RWPE1 (cell line): ENCODE results near the gene MYO5B.
A peak's percentile ranks its signal among the peaks of the same experiment; 100 is the strongest.

ENCODE experiments used
- CTCF ChIA-PET: fragments of 350-600 bp; sonication (Branson Sonifier 250); formaldehyde crosslinking; extraction: SDS; loops from one replicate; lab custom pipeline; 2021; lab: Yijun Ruan, JAX
- POLR2A ChIA-PET: fragments of 400-600 bp; formaldehyde crosslinking; extraction: SDS; loops from one replicate; lab custom pipeline; 2020; ENCODE audit warnings: antibody characterized with exemption; ENCODE audit not compliant: low non-redundant PET; lab: Yijun Ruan, JAX
- DNase-seq: peaks from one replicate; pipeline ENCODE4 v3.0.0; 2012; ENCODE audit warnings: low spot score
- H3K27ac ChIP-seq: fragments of 450-650 bp; 2 replicates; pipeline ENCODE4 v1.5.1; 2017
- CTCF ChIP-seq: fragments of 450-650 bp; conservative IDR thresholded peaks from 2 replicates; pipeline ENCODE4 v1.5.1; 2017; ENCODE audit warnings: low read depth, mild to moderate bottlenecking

Gene MYO5B

GRCh38 chr18:50009773-50010335 lies 185.1 kb downstream of the MYO5B start:
- ChIA-PET CTCF (no interaction called here), POLR2A (no interaction called here)
- no peak overlapping the region for H3K27ac ChIP-seq
- peak; percentile 24; the same call in 1 of the 2 replicates for TF ChIP-seq CTCF
- DNase-seq, result peak; percentile 10

- POLR2A ChIA-PET, result no interaction called here
- no peak for TF ChIP-seq CTCF
- no peak overlapping the region for H3K27ac ChIP-seq
- no peak for DNase-seq
- CTCF ChIA-PET, result no interaction called here
Measured at GRCh38 chr18:50008306-50008705, 186.6 kb downstream of the MYO5B start.

GRCh38 chr18:50006470-50007046 lies 188.4 kb downstream of the MYO5B start:
- TF ChIP-seq CTCF, result no peak
- ChIA-PET CTCF (no interaction called here), POLR2A (no interaction called here)
- DNase-seq, result no peak
- H3K27ac ChIP-seq, result no peak overlapping the region

GRCh38 chr18:50004013-50004412 lies 190.9 kb downstream of the MYO5B start:
- no peak for TF ChIP-seq CTCF
- DNase-seq, result no peak
- CTCF ChIA-PET, result no interaction called here
- POLR2A ChIA-PET, result no interaction called here
- no peak overlapping the region for H3K27ac ChIP-seq

GRCh38 chr18:50002781-50003180 lies 192.2 kb downstream of the MYO5B start:
- DNase-seq, result no peak
- no peak overlapping the region for H3K27ac ChIP-seq
- CTCF ChIA-PET, result interaction anchor here (0.5 to 0.7 kb wide), 3 partner anchors 125 to 1354 kb away, joined by 3 to 5 read pairs (median 3); no protein-coding TSS in a partner anchor
- POLR2A ChIA-PET, result no interaction called here
- no peak for TF ChIP-seq CTCF

GRCh38 chr18:50000227-50000626 lies 194.7 kb downstream of the MYO5B start:
- H3K27ac ChIP-seq, result no peak overlapping the region
- no peak for TF ChIP-seq CTCF
- ChIA-PET CTCF (no interaction called here), POLR2A (no interaction called here)
- DNase-seq, result no peak
